HG03280 (cell line): ENCODE results near the gene XAGE1B.
"Not testable (repeated sequence)": the region's sequence is repeated elsewhere in the genome, so short reads cannot be mapped to it uniquely, and the experiment has no call there.

Experiments
- ATAC-seq: cut with Tn5 transposase; IDR thresholded peaks from one replicate; pipeline ENCODE4 v1.9.1; 2021; ENCODE audit warnings: mild to moderate bottlenecking, moderate library complexity; ENCODE audit not compliant: unreplicated experiment

The XAGE1B gene, protein sequence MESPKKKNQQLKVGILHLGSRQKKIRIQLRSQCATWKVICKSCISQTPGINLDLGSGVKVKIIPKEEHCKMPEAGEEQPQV

DNA sequence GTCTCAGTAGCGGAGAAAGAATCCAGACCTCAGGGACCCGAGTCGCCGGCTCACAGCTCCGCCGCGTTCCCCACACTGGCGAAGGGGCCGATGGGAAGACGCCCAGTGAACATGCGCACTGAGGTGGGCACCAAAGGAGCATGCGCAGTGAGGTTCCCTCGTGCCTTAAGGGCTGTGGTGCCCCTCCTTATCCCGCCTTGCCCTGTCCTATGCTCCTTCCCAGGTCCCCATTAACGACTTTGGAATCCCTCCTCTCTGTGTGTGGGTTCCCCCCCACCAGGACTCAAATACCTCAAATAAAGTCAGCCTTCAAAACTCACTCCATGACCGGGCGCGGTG lies at the start of gene XAGE1B:
Gene XAGE1B (minus strand): TSS at position 77 of the 339 bp plus-strand sequence. CDS start 1,536 bp downstream, outside the sequence.
- ATAC-seq, result not testable (repeated sequence)

DNA sequence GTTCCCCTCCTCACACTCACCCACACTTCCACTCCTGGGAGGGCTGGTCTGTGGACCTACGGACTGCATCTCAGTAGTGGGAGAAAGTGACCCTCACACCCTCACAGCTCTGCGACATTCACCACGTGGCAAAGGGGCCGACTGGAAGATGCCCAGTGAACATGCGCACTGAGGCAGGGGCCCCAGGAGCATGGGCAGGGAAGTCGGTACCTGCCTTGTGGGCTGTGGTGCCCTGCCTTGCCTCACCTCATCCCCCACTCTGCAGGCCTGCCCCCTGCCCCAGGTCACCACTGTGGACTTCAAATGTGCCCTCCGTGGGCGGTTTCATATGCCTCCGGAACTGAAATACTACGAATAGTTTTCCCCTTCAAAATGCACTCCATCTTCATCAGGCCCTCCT lies 46.2 kb upstream of the XAGE1B start:
- no peak for ATAC-seq

DNA sequence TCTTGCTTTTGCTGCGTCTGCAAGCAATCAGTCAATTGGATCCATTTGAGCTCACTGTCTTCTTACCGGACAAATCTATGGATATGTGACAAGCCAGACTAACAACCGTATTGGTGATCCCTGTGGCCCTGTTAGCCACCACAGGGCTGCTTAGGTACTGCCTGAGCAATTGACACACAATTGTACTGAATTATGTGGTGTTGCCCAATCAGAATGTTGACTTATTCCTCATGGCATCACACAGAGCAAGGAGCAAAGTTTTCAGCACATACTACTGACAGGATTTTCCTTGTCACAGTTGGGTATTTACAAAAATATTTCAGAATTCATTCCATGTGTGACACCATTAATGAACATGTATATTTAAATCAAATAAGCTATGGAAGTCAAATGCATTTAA lies 41.3 kb upstream of the XAGE1B start:
- no peak for ATAC-seq

DNA sequence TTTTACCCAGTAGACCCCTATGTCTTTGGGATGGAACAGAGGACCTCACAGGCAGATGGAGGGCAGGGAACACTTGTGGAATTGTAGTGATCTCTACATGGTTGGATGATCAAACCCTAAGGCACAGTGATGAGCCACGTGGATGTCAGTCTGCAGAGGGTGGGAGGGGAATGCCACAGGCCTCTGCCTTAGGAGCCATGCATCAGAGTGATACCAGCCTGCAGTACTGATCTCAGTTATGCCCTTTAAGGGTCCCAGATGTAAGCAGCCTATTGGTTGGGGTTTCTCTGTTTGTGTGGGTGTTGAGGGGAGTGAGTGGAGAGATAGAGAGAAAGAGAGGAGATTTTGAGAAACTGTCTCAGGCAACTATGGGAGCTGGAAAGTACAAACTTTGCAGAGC lies 39.9 kb upstream of the XAGE1B start:
- no peak for ATAC-seq

DNA sequence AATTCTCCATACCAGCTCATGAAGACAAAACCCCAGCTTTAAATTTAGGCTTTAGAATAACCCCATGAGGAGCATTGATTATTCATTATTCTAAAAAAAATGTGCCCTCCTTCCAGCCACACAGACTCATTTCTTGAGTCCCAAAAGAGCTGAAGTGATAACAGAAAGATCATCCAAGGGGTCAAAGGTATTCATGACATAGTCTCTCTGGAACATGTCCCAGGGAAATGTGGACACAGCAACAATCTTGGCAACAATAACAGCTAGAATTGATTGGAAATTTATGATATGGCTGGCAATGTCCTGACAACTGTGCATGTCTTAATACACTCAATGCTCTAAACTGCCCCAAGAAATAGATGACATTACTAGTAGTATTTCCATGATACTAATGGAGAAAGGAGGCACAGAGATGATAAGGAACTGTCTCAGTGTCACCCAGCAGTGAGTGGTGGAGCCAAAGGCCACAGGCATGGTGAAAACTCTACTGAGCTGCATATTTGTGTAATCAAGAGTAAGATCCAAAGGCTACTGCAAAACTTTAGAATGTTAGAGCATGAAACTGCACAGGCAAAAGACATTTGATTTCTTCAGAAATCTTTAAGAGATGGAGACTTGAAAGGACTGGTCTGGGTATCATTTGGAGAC lies 37.3 kb upstream of the XAGE1B start:
- no peak for ATAC-seq

DNA sequence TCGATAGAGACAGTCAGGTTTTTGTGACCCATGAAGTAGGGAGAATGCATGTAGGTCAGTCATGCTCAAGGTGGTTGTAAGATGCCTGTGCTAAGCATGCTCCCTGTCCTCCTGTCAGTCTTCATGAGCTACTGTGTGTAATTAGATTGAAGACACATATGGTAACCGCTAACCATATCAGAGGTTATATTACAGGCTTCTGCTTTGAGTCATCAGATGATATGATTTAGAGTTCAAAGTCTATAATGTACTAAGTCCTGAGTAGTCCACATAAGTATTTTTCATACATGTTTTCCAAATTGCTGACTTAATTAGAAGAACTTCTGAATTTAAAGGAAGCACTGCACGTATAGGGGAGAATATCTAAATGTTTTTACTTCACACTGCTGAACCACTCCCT lies 31.9 kb upstream of the XAGE1B start:
- ATAC-seq, result not testable (repeated sequence)

DNA sequence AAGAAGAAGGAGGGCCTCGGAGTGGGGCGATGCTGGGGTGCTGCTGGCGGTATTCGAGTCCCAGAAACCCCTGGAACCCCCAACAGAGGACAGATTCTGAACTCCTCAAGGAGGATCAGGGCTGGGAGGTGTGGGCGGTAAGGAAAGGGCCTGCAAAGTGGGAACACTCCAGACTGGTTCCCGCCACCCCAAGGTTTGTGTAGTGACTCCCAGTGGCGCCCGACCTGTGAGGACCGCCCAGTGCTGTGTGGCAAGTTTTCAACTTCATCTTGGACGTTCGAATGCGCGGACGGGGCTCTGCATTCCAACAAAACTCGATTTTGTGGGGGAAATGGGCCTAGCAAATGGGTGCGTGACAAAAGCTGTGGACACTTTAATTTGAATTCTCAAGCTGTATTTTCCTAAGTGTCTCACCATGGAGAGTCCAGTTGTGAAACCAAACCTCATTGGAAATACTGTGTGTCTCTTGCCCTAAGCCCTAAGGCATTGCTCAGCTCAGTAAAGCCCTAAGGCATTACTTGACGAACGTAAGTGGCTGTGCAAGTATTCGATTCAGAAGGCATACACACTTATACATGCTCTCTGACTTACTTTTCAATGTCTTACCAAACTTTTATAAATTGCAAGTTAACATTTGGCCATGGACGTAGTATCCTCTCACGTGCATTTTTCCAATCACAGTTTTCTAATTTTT lies 27.4 kb upstream of the XAGE1B start:
- no peak for ATAC-seq

DNA sequence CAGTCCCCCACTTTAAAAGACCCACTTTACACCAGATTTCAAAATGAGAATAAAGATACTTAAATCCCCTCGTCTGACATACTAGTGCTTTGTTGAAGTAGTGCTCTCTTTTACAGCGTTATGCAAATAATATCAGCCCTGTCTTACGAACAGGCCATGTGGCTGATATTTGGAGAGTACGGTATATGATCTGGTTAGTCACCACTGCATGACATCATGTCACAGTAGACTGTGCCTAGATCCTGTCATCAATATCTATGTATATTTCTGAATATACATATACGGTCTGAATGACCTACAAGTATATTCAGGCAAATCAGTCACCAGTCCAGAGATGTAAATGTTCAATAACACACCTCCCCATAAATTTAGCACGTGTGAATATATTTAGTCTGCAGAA lies 25.4 kb upstream of the XAGE1B start:
- ATAC-seq, result no peak

DNA sequence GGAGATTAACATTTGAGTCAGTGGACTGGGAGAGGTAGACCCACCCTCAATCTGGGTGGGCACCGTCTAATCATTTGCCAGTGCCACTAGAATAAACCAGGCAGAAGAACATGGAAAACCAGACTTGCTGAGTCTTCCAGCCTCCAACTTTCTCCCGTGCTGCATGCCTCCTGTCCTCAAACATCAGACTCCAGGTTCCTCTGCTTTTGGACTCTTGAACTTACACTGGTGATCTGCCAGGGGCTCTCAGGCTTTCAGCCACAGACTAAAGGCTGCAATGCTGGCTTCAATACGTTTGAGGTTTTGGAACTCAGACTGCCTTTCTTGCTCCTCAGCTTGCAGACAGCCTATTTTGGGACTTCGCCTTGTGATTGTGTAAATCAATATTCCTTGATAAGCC lies 24.2 kb upstream of the XAGE1B start:
- ATAC-seq, result not testable (repeated sequence)

DNA sequence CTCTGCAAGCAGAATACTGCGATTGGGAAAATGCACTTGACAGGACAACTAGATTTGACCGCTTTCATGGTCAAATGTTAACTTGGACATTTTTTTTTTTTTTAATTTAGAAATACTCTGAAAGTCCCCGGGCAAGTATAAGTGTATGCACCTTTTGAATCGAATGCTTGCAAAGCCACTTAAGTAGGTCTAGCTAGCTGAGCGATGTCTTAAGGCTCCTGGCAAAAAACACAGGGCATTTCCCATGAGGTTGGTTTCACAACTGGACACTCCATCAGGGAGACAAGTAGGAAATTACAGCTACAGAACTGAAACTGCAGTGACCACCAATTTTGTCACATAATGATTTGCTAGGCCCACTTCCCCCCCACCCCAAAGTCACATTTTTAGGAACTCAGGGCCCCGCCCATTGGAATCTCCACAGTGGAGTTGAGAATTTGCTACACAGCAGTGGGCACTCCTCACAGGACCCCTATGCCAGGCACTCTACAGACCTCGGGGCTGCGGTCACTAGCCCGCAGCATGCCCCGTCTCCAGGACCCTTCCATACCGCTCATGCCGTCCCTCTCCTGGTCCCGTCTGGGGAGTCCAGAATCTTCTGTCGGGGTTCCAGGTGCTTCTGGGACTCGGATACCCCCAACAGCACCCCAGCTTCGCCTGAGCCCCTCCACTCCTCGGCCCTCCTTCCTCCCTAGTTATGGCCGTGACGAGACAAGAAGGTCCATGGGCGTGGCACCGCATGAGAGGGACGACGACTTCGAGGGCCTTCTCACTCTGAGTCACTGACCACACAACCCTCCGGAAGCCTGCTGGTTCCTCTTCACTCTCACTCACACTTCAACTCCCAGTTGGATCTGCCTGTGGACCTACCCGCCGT lies 515 bp downstream of the XAGE1B start:
- ATAC-seq, result not testable (repeated sequence)

DNA sequence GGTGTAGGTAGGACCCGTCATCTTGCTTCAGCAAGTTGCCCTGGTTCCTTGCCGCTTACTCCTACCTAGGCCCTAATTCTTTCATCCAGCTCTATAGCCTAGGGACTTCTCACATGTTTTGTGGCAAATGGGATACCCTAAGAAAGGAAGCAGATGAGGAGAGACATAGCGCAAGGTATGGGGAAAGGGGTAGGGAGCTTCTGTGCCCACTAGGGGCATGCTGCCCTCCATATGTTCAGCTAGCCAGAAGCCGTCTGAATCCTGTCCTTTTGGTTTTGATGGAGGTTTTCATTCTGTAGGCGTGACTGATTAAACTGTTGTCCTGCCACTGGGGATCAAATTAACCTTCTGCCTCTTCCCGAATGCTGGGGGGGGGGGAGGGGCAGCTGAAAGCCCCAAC lies 5.7 kb downstream of the XAGE1B start:
- not testable (repeated sequence) for ATAC-seq

DNA sequence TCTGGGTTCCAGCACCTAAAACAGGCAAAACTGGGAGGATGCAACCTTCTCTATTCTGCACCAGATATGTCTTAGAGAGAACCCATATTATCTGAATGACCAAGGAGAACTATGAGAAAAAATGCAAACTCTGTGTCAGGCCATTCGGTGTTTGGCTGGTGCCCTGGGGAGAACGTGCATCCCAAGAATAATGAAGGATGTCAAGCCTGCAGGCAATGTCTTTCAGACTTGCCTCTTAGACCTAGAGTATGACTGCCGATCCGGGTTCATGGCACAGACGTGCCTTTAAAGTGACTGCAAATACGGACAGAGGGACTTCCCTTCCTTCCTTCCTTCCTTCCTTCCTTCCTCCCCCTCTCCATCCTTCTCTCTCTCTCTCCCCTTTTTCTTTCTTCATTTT lies 6.9 kb downstream of the XAGE1B start:
- ATAC-seq, result no peak

DNA sequence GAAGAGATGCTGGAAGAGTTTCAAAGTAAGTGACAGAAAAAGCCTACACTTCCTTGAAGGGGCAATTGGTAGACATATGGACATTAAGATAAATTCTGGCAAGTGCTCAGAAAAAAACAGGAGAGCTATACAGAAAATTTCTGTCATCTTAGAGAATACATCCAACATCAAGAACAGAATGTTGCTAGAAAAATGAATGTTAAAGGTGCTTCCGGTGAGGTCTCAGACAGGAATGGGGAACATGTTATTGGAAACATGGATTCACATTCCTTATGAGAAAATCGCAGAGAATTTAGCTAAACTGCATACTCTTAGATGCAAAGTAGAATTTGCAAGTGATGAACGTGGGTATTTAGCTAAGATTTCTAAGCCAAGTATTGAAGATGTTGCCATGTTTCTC lies 9.5 kb downstream of the XAGE1B start:
- no peak for ATAC-seq

DNA sequence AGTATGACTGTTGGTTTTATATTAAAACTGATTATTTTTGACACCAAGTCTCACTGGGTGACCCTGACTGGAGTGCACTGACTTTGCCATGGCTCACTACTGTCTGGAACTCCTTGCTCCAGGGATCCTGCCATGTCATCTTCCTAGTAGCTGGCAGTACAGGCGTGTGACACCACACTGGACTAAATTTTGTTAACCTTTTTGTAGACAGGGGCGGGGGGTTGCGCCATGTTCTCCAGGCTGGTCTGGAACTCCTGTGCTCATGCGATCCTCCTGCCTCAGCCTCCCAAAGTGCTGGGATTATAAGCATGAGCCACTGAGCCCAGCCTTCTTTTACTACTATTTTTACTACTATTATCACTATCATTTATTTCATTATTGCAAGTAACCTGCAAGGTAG lies 12.3 kb downstream of the XAGE1B start:
- ATAC-seq, result no peak

DNA sequence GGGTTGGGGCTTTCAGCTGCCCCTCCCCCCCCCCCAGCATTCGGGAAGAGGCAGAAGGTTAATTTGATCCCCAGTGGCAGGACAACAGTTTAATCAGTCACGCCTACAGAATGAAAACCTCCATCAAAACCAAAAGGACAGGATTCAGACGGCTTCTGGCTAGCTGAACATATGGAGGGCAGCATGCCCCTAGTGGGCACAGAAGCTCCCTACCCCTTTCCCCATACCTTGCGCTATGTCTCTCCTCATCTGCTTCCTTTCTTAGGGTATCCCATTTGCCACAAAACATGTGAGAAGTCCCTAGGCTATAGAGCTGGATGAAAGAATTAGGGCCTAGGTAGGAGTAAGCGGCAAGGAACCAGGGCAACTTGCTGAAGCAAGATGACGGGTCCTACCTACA lies 15.5 kb downstream of the XAGE1B start:
- ATAC-seq, result not testable (repeated sequence)

DNA sequence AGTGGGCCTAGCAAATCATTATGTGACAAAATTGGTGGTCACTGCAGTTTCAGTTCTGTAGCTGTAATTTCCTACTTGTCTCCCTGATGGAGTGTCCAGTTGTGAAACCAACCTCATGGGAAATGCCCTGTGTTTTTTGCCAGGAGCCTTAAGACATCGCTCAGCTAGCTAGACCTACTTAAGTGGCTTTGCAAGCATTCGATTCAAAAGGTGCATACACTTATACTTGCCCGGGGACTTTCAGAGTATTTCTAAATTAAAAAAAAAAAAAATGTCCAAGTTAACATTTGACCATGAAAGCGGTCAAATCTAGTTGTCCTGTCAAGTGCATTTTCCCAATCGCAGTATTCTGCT lies 20.5 kb downstream of the XAGE1B start:
- not testable (repeated sequence) for ATAC-seq

DNA sequence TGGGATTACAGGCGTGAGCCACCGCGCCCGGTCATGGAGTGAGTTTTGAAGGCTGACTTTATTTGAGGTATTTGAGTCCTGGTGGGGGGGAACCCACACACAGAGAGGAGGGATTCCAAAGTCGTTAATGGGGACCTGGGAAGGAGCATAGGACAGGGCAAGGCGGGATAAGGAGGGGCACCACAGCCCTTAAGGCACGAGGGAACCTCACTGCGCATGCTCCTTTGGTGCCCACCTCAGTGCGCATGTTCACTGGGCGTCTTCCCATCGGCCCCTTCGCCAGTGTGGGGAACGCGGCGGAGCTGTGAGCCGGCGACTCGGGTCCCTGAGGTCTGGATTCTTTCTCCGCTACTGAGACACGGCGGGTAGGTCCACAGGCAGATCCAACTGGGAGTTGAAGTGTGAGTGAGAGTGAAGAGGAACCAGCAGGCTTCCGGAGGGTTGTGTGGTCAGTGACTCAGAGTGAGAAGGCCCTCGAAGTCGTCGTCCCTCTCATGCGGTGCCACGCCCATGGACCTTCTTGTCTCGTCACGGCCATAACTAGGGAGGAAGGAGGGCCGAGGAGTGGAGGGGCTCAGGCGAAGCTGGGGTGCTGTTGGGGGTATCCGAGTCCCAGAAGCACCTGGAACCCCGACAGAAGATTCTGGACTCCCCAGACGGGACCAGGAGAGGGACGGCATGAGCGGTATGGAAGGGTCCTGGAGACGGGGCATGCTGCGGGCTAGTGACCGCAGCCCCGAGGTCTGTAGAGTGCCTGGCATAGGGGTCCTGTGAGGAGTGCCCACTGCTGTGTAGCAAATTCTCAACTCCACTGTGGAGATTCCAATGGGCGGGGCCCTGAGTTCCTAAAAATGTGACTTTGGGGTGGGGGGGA lies 21.1 kb downstream of the XAGE1B start, which contains the start of gene XAGE1A:
Gene XAGE1A (plus strand): TSS at position 264 of the 874 bp plus-strand sequence. CDS start 1,554 bp downstream, outside the sequence.
- not testable (repeated sequence) for ATAC-seq

DNA sequence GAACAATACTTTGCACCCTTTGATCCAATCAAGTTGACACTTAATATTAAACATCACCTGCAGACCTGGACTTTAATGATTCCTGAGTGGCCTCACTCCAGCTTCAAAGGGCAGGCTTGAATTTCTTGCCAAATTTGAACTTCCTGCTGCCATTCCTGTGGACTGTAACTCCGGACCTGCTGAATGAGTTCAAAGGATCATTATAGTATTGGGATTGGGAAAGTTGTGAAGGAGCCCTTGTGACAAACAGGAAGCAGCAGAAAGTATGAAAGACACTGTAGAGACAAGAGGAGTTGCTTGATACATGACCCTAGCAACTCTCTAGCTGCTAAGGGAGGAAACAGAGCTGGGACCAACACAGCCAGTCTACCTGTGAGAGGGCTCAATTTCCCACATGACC lies 45.6 kb downstream of the XAGE1B start:
- ATAC-seq, result not testable (repeated sequence)
